Omental fat pad (tissue), 4 donors: ENCODE results near the gene GTF2A1. TPM values are rescaled to one million over a fixed set of nuclear protein-coding genes. Genes with fewer than 3 reads are reported as not detected.
"Not testable (repeated sequence)": the region's sequence is repeated elsewhere in the genome, so short reads cannot be mapped to it uniquely, and the experiment has no call there.

Experiments
- ATAC-seq: fragments of 150-250 bp; one replicate; pipeline ENCODE4 v1.9.1; 2016; ENCODE audit warnings: mild to moderate bottlenecking, moderate library complexity; ENCODE audit not compliant: low FRiP score
- DNase-seq: peaks from one replicate; pipeline ENCODE4 v3.0.0-alpha.2; 2019; ENCODE audit warnings: low spot score
- CTCF ChIP-seq, 3 donors: fragments of 450-650 bp; IDR thresholded peaks; one replicate each; pipeline ENCODE4 v1.5.1; 2016 to 2017; ENCODE audit warnings: antibody characterized with exemption in 3 of 3, mild to moderate bottlenecking in 3 of 3, moderate library complexity in 2 of 3
- total RNA-seq, 4 donors: library from RNA; depleted of rRNA; stranded (reverse); fragments of >200 nt; gene quantifications; one replicate each; pipeline ENCODE4 v1.1.0, GENCODE V29; 2016

The GTF2A1 gene
- total RNA-seq, 4 donors from 2014 or later: 17.4 to 32.0 (median 22.8) TPM

DNA sequence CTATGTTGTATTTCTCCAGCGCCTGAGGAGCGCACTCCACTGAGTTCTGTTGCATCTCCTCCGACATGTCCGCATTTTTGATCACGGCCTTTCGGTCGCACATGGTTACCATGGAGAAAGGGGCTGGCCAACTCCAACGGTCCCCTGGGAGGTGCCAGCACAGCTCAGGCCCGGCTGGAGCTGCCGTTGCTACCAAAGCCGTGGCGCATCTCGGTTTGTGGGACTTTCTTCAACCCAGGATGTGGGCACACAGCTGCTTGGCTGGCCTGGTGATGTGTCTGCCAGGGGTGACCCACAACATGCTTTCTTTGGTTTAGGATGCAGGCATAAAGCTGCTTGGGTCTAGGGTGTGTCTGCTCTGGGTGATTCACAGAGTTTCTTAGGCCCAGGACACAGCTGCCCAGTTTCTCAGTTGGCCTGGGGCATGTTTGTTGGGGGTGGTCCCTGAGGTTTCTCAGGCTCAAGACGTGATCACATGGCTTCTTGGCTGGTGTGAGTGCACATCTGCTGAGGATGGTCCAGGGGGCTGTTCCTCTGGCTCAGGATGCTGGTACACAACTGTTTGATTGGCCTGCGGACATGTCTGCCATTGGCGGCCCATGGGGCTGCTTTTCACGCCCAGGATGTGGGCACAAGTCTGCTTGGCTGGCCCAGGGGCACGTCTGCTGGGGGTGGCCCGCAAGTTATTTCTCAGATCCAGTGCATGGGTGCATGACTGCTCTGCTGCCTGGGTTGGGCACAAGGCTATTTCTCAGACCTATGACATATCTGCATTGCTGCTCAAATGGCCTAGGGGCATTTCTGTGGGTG is 25.9 kb upstream of the GTF2A1 start:
- DNase-seq (no peak), ATAC-seq (no peak)
- TF ChIP-seq CTCF (IDR thresholded peaks at IDR 0.05): no peak

- no peak for TF ChIP-seq CTCF (IDR thresholded peaks at IDR 0.05)
- ATAC-seq: no peak
- no peak for DNase-seq
Observed at GRCh38 chr14:81245771-81246170, 25.0 kb upstream of the GTF2A1 start.

GRCh38 chr14:81244431-81244830 is 23.7 kb upstream of the GTF2A1 start:
- ATAC-seq: not testable (repeated sequence)

GRCh38 chr14:81243499-81243898 is 22.7 kb upstream of the GTF2A1 start:
- ATAC-seq: no peak
- no peak for DNase-seq
- no peak for TF ChIP-seq CTCF (IDR thresholded peaks at IDR 0.05)

More at GRCh38 chr14:81244431-81244830, 23.7 kb upstream of the GTF2A1 start:
- DNase-seq: not testable (repeated sequence)

DNA sequence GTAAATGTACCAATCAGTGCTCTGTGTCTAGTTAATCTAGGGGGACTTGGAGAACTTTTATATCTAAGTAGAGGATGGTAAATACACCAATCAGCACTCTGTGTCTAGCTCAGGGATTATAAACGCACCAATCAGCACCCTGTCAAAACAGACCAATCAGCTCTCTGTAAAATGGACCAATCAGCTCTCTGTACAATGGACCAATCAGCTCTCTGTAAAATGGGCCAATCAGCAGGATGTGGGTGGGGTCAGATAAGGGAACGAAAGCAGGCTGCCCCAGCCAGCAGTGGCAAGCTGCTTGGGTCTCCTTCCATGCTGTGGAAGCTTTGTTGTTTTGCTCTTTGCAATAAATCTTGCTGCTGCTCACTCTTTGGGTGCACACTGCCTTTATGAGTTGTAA is 16.1 kb upstream of the GTF2A1 start:
- not testable (repeated sequence) for ATAC-seq, DNase-seq

GRCh38 chr14:81236138-81236537 is 15.4 kb upstream of the GTF2A1 start:
- ATAC-seq: no peak
- TF ChIP-seq CTCF (IDR thresholded peaks at IDR 0.05): no peak

GRCh38 chr14:81235096-81235495 is 14.3 kb upstream of the GTF2A1 start:
- ATAC-seq: no peak
- no peak for DNase-seq
- TF ChIP-seq CTCF (IDR thresholded peaks at IDR 0.05): no peak

More at GRCh38 chr14:81236138-81236537, 15.4 kb upstream of the GTF2A1 start:
- DNase-seq: no peak

DNA sequence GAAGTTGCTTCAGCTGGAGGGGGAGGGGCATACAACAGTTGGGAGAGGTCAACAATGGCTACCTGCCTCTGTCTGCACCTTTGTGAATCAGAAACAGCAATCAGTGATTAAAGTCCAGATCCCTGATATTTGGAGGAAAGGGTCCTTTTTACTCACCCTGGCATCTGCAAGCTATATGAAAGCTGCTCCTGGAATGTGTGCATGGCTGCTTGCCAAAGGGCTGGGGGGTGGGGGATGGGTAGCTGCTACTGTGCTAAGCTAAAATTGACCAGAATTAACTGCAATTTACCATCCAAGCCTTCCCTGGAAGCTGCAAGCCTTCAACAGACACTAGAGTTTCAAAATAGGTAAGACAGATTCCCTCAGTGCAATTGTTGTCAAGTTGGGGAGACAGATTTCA is 13.5 kb upstream of the GTF2A1 start:
- DNase-seq (no peak), ATAC-seq (no peak)
- TF ChIP-seq CTCF (IDR thresholded peaks at IDR 0.05): no peak
